DND-41 (cell line): Measurements from ENCODE around the gene HBP1.

Experiments used
- EZH2 ChIP-seq: IDR thresholded peaks from 3 replicates; pipeline ENCODE4 v1.6.1; 2012; ENCODE audit warnings: borderline replicate concordance, low read depth, mild to moderate bottlenecking, moderate library complexity, low read length, inconsistent platforms; ENCODE audit not compliant: severe bottlenecking
- TF ChIP-seq, protein P1 (sequence below): IDR thresholded peaks from 2 replicates; pipeline ENCODE4 v1.5.1; 2012; ENCODE audit warnings: borderline replicate concordance, low read length, moderate library complexity, mild to moderate bottlenecking; ENCODE audit not compliant: poor library complexity, severe bottlenecking; ENCODE audit errors: extremely low read depth

DNA sequence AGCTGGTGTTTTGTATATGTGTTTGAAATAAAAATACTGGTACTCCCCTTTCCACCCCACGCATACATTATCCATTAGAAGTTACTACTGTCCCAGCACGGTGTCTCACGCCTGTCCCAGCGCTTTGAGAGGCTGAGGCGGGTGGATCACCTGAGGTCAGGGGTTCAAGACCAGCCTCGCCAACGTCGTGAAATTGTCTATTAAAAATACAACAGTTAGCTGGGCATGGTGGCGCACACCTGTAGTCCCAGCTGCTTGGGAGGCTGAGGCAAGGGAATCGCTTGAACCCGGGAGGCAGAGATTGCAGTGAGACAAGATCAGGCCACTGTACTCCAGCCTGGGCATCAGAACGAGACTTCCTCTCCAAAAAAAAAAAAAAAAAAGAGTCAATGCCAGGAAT, 2.7 kb downstream of the HBP1 start:
- no peak for TF ChIP-seq EZH2
- TF ChIP-seq, protein P1, sequence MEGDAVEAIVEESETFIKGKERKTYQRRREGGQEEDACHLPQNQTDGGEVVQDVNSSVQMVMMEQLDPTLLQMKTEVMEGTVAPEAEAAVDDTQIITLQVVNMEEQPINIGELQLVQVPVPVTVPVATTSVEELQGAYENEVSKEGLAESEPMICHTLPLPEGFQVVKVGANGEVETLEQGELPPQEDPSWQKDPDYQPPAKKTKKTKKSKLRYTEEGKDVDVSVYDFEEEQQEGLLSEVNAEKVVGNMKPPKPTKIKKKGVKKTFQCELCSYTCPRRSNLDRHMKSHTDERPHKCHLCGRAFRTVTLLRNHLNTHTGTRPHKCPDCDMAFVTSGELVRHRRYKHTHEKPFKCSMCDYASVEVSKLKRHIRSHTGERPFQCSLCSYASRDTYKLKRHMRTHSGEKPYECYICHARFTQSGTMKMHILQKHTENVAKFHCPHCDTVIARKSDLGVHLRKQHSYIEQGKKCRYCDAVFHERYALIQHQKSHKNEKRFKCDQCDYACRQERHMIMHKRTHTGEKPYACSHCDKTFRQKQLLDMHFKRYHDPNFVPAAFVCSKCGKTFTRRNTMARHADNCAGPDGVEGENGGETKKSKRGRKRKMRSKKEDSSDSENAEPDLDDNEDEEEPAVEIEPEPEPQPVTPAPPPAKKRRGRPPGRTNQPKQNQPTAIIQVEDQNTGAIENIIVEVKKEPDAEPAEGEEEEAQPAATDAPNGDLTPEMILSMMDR = no peak
